Central memory CD4-positive, alpha-beta T cell (primary cell): ENCODE measurements around the gene GOLGA8B.
"Not testable (repeated sequence)": the region's sequence is repeated elsewhere in the genome, so short reads cannot be mapped to it uniquely, and the experiment has no call there.

Source experiments
- DNase-seq: peaks from one replicate; pipeline ENCODE4 v3.0.0; 2022
- total RNA-seq, 3 experiments: gene quantifications; one replicate each; lab custom pipeline; 2026; lab: John Stamatoyannopoulos, UW

Gene GOLGA8B, protein sequence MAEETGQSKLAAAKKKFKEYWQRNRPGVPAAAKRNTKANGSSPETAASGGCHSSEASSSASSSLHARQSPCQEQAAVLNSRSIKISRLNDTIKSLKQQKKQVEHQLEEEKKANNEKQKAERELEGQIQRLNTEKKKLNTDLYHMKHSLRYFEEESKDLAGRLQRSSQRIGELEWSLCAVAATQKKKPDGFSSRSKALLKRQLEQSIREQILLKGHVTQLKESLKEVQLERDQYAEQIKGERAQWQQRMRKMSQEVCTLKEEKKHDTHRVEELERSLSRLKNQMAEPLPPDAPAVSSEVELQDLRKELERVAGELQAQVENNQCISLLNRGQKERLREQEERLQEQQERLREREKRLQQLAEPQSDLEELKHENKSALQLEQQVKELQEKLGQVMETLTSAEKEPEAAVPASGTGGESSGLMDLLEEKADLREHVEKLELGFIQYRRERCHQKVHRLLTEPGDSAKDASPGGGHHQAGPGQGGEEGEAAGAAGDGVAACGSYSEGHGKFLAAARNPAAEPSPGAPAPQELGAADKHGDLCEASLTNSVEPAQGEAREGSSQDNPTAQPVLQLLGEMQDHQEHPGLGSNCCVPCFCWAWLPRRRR
- 55.9 to 412 (median 170) reads per million in 3 experiments for total RNA-seq

GRCh38 chr15:34583399-34584329 lies at the start of gene GOLGA8B:
Gene GOLGA8B (minus strand): TSS chr15:34583651. CDS start chr15:34535912, 47,739 bp downstream.
- peak; percentile 84 for DNase-seq

DNA sequence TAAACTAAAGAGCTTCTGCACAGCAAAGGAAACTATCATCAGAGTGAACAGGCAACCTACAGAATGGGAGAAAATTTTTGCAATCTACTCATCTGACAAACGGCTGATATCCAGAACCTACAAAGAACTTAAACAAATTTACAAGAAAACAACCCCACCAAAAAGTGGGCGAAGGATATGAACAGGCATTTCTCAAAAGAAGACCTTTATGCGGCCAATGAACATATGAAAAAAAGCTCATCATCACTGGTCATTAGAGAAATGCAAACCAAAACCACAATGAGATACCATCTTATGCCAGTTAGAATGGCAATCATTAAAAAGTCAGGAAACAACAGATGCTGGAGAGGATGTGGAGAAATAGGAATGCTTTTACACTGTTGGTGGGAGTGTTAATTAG lies 49.7 kb upstream of the GOLGA8B start:
- not testable (repeated sequence) for DNase-seq

- no peak for DNase-seq
Measured at GRCh38 chr15:34628577-34629152, 45.2 kb upstream of the GOLGA8B start.

DNA sequence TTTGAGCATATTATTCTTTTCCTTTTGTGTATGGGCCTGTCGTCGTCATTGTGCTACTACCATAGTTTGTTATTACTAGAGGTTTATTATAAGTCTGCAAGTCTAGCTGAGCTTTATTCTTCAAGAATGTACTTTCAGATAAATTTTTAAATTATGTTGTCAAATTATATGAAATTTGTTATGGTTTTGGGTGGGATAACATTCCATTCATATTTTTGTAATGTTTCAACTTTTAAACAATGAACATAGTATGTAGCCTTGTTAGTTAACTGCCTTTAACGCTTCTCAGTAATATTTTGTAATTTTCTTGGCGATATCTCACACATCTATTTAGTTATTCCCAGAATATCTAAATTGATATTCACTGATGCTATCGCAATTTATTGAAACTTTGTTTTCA lies 41.6 kb upstream of the GOLGA8B start:
- no peak for DNase-seq

DNA sequence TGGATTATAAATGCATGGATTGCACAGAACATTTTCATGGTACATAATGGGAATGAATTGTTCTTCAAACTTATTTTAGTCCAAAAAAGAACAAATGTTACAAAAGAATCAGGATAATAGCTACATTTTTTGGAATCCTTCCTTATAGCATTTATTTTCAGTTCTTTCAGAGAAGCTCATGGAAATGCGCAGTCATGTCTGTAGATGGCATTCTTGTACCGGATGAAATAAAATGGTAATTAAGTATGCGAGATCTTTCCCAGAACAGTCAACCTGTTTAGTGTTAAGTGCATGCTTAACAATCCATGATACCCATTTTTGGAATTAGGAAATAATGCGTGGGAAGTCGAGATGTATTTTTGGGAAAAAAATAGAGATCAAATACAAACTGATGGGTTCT lies 38.2 kb upstream of the GOLGA8B start:
- no peak for DNase-seq

DNA sequence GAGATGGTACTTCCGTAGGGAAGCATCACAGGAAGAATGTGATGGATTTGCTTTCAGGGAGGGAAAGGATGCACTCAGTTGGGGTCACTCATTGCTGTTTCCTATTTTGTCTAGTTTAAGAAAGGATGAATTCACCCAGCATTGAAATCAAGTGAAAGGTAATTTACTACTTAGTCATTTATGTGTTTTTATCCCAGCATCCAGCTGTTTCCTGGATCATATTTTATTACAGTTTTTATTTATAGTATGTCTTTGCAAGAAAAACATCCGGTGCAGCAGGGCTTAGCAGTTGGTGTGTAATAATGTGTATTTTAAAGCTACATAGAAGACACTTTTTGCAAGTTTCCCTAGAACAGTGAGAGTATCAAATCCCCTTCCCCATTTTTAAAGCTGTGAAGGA lies 37.4 kb upstream of the GOLGA8B start:
- DNase-seq: no peak

DNA sequence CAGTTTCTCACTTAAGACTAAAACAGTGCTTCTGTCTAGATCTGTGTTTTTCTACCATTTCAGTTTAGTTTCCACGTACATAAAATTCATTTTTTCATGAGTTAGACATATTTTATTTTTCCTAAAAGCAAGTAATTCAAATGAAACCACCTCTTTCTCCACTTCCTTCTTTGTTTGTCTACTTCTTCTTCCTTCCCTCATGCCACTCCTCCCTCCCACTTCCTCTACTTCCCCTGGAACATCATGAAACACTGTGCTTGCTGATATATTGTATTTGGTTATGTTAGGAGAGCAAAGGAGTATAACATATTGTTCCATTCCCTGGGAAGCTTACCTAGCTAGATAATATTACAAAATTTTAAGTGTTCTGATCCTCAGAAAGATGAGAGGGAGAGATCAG lies 36.7 kb upstream of the GOLGA8B start:
- DNase-seq: no peak

DNA sequence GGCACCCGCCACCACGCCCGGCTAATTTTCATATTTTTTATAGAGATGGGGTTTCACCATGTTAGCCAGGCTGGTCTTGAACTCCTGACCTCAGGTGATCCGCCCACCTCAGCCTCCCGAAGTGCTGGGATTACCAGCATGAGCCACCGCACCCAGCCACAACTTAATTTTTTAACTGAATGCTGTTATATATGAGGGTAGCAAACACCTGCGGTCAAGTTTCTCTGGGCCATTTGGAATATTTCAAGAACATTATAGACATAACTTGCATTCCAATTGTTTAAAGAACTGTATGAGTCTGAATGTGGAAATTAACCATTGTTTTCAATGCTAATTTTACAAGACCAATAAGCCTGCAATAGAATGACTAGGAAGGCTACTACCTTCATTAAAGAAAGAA lies 35.7 kb upstream of the GOLGA8B start:
- DNase-seq: no peak

DNA sequence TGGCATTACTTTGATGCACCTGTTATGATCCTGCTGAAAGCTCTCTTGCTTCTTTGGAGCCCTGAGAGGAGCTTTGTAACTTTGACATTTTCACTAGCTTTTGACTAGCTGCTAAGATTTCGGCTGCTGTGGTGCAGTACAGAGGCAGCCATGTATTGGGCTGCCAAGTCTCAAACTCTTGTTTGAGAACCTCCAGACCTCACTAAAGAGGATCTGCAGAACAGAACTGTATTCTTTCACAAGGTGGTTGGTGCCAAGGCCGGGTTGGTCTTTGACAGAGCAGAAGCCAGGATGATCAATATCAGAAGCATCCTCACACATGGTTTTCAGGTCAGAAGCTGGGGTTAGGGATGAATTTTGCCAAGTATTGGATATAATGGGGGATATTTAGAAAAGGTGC lies 34.6 kb upstream of the GOLGA8B start:
- DNase-seq: no peak

GRCh38 chr15:34616613-34617012 lies 33.2 kb upstream of the GOLGA8B start:
- DNase-seq: no peak

DNA sequence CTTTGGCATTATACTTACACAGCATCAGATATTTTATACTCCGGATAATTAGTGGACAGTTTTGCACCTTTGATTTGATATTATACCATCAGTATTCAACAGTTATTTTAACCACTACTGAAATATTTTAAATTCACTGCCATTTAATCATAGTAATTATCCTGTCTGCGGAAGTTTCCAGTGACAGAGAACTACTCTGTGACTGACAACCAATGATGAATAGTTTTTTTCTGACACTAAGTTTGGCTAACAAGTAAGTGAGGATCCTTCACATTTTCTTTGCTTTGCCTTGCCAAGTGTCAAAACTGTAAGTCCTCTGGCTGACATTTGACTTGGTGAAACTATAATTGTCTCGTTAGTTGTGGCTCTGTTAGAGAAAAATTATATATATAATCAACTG lies 30.5 kb upstream of the GOLGA8B start:
- DNase-seq: no peak

GRCh38 chr15:34613301-34613700 lies 29.9 kb upstream of the GOLGA8B start:
- DNase-seq: no peak

DNA sequence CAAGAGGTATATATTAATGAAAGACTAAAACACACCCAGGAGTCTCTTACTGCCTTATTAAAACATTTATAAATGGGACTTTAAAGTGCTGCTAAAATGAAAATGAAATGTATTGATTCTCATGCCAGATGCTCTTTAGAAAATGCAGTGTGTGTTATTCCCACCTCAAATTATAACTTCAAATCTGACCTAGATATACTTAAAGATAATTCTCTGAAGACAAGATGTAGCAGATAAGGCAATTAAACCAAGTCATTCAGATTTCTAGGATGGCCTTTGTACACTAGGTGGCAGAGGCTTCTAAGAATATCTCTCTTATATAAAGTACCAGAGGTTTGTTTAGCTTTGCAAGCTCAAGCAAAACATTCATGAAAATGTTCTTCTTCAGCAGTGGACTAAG lies 26.9 kb upstream of the GOLGA8B start:
- DNase-seq: no peak

DNA sequence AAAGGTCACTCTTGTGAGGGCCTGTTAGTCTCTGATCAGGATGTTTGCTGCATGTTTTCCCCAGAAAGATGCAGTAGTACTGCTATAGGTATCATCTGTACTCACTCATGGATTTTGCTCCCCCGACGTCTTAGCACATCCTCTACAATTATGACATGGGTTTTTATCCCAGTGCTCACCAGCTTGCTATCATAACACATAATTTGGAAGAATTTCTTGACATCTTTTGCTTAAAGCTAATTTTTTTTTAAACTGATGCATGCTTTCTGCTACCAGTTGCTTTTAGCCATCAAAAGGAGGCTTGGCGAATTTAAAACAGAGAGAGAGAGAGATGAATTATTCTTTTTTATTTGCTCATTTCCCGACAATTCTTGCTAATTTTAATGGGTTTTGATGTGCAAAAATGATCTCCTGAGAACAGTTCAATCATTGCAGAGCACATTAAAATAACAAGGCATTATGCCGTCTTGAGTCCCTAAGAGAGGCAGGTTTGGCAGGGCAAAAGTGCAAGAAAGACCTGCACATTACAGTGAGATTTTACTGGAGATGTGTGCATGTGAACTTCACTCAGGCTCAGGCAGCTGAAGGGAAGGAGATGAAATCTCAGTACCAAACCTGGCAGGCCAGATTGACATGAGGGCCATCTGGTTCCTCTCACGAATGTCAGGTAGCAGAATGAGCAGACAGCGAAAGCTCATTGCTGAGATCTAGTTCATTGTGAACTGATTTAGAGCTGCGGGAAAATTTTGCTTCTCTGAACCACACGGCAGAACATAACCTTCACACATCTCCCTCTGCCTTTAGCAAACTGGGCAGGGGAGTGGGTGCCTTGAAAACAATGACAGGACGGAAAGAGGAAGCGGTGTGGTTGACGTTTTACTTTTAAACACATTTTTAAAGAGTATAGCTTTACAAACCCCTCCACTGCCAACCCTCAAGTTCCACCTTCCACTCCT lies 25.9 kb upstream of the GOLGA8B start:
- no peak for DNase-seq

GRCh38 chr15:34608517-34608916 lies 25.1 kb upstream of the GOLGA8B start:
- DNase-seq: no peak

DNA sequence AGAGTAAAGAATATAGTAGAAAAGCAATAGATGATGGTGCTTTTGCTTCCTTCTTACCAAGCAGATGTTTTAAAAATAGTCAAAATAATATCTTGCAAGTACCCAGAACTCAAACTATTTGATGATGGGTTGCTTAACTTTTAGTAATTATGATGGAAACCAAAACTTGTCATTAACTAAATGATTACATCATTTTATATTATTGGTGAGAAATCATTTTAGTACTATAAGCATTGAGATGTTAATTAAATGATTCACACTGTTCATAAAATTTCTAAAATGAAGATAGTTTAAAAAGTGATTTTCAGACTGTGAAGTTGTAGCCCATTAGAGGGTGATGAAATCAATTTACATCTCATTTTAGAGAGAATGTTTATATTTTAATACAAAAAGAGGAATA lies 24.4 kb upstream of the GOLGA8B start:
- DNase-seq: no peak

DNA sequence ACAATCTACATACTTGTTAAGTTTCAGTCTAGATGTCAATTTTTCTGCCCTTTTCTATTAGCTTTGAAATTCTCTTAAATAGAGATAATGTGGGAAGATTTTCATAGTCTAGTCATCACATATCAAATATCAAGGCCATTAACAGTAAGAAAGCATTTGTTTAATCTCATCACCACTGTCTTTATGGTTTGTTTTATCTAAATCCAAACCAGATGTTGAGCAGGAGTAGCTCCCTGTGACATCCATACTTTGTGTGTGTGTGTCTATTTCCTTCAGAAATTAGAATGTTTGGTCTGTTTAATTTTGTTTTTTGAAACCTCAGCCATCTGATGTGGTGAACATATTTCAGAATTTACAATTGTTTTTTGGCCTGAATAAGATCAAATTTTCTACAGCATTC lies 23.1 kb upstream of the GOLGA8B start:
- DNase-seq: no peak

DNA sequence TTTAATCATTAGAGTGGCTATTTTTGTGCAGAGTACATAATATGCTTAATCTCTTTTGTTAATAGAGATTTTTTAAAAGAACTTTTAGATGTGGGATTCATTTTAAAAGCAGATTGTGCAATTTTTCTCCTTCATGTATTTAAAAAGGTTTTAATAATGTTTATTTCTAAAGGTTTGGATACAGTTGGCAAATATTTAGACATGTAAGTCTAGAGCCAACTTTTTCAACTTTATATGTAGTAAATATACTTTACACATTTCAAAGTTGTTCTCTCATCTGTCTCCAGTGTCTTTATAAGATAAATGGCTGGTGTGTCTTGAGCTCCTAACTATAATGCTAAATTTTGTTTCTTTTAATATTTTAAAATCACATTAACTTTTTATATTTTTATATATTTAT lies 22.7 kb upstream of the GOLGA8B start:
- no peak for DNase-seq

- no peak for DNase-seq
Measured at GRCh38 chr15:34603095-34603494, 19.6 kb upstream of the GOLGA8B start.

GRCh38 chr15:34600923-34601322 lies 17.5 kb upstream of the GOLGA8B start:
- no peak for DNase-seq

DNA sequence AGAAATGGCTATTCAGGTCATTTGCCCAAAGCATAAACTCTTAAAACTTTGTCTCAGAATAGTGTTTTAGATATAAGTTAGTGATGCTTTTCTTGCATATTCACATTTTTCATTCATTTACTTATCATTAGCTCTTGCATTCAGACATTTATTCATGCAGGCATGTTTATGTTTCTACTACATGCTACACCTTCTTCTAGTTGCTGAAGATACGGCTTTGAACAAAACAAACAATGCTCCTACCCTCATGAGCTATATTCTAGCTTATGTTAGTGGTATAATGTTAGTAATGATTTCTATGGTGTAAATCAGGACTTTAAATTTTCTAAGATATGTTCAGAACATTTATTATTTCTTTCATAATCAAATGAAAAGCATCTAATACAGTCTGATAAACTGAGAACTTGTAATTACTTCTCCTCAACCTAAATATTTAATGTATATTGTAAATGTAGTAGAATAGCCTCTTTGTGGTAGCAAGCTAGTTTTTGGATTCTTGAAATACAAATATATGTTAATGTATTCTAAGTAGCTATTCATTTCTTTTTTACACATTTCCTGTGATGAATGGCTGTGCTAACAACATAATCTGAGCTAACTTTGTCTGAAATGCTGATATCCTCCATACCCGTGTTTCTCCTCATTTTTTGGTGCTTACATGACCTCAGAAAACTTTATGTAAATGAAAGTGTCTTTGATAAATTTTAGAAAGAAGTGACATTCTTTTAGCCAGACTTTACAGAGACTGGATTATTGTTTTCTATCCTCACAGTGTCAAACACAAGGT lies 15.5 kb upstream of the GOLGA8B start:
- no peak for DNase-seq
